Vagina (tissue), 2 donors: Measurements from ENCODE around the gene OR6C76. TPM values are rescaled to one million over a fixed set of nuclear protein-coding genes. Genes with fewer than 3 reads are reported as not detected.
"Not testable (repeated sequence)": the region's sequence is repeated elsewhere in the genome, so short reads cannot be mapped to it uniquely, and the experiment has no call there.

Experiments used
- DNase-seq, 2 donors: peaks; one replicate each; pipeline ENCODE4 v3.0.0-alpha.2; 2017; ENCODE audit errors: extremely low spot score in 2 of 2
- H3K27ac ChIP-seq: fragments of 200-600 bp; sonication (generic); one replicate; pipeline ENCODE4 v1.5.1; 2019
- H3K27me3 ChIP-seq: fragments of 200-600 bp; sonication (generic); one replicate; pipeline ENCODE4 v1.5.1; 2019
- H3K36me3 ChIP-seq, 2 donors: fragments of 200-600 bp; sonication (generic); one replicate each; pipeline ENCODE4 v1.5.1; 2017 to 2019
- H3K4me1 ChIP-seq: fragments of 200-600 bp; sonication (generic); one replicate; pipeline ENCODE4 v1.5.1; 2019
- H3K4me3 ChIP-seq, 2 donors: fragments of 200-600 bp; sonication (generic); 1 replicate in 1 of 2; 2 replicates in 1 of 2; pipeline ENCODE4 v1.5.1; 2016 to 2019
- H3K9me3 ChIP-seq: fragments of 200-600 bp; sonication (generic); one replicate; pipeline ENCODE4 v1.5.1; 2019
- POLR2A ChIP-seq, 2 donors: fragments of 450-650 bp; IDR thresholded peaks; one replicate each; pipeline ENCODE4 v1.6.1; 2017; ENCODE audit warnings: antibody characterized with exemption in 2 of 2, mild to moderate bottlenecking in 2 of 2, moderate library complexity in 2 of 2
- POLR2AphosphoS5 ChIP-seq, 2 donors: sonication (generic); formaldehyde crosslinking; IDR thresholded peaks; one replicate each; pipeline ENCODE4 v1.9.0; 2017; ENCODE audit warnings: antibody characterized with exemption in 2 of 2, mild to moderate bottlenecking in 2 of 2, low read depth in 1 of 2; ENCODE audit not compliant: insufficient read depth in 1 of 2
- intact Hi-C: fragments of 100-400 bp; cut with DNase I; formaldehyde crosslinking; loops from one replicate; pipeline ENCODE4 v1.15.1; 2023
- total RNA-seq: library from RNA; depleted of rRNA; stranded (reverse); fragments of >200 nt; gene quantifications from one replicate; pipeline ENCODE4 v1.2.3, GENCODE V29; 2016
- TF ChIP-seq, protein P1 (sequence below), 3 experiments: fragments of 450-650 bp in 2 of 3; fragments of 200-600 bp in 1 of 3; sonication (generic) in 1 of 3; IDR thresholded peaks; one replicate each; pipeline ENCODE4 v1.5.1; 2017 to 2019; ENCODE audit warnings: antibody characterized with exemption in 3 of 3, mild to moderate bottlenecking in 2 of 3, moderate library complexity in 2 of 3

Gene OR6C76
- total RNA-seq, 1 donor from 2014 or later, result not detected

DNA sequence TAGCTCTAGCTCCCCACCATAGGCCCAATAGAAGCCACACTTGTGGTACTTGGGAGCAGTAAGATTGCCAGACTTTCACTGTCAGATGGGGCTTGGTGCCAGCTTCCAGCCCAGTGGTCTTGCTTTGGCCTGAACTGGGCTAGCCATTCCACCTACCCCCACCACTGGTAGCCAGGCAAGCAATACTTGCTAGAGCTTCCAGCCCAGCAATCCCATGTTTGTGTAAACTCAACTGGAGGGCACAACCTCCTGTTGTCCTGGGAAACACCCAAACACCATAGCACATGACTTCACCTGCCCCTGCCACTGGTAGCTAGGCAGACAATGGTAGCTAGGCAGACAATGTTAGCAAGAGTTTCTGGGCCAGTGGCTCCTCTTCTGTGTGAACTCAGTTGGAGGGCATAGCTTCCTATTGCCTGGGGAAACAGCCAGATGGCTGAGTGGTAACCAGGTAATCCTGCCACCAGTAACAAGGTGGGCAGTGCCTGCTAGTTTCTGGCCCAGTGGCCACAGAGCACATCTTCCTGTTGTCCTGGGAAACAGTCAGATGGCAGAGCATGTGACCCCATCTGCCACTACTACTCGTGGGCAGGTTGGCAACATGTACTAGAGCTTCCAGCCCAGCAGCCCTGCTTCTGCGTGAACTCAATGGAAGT lies 5.6 kb upstream of the OR6C76 start:
- H3K9me3 ChIP-seq, result no peaks in the 10 kb centered on the region
- H3K4me3 ChIP-seq, result no peak overlapping the region
- no peak for DNase-seq
- no peaks in the 10 kb centered on the region for H3K4me1 ChIP-seq
- H3K36me3 ChIP-seq, result no peaks in the 10 kb centered on the region
- no peak for TF ChIP-seq POLR2A (IDR thresholded peaks at IDR 0.05)
- TF ChIP-seq POLR2AphosphoS5 (IDR thresholded peaks at IDR 0.05; ENCODE audit: insufficient read depth in 1 of 2, low read depth in 1 of 2), result no peak
- TF ChIP-seq, protein P1, sequence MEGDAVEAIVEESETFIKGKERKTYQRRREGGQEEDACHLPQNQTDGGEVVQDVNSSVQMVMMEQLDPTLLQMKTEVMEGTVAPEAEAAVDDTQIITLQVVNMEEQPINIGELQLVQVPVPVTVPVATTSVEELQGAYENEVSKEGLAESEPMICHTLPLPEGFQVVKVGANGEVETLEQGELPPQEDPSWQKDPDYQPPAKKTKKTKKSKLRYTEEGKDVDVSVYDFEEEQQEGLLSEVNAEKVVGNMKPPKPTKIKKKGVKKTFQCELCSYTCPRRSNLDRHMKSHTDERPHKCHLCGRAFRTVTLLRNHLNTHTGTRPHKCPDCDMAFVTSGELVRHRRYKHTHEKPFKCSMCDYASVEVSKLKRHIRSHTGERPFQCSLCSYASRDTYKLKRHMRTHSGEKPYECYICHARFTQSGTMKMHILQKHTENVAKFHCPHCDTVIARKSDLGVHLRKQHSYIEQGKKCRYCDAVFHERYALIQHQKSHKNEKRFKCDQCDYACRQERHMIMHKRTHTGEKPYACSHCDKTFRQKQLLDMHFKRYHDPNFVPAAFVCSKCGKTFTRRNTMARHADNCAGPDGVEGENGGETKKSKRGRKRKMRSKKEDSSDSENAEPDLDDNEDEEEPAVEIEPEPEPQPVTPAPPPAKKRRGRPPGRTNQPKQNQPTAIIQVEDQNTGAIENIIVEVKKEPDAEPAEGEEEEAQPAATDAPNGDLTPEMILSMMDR (IDR thresholded peaks at IDR 0.05), result no peak
- intact Hi-C loops, result no loop called here
- H3K27ac ChIP-seq, result no peak overlapping the region
- H3K27me3 ChIP-seq, result no peaks in the 10 kb centered on the region

DNA sequence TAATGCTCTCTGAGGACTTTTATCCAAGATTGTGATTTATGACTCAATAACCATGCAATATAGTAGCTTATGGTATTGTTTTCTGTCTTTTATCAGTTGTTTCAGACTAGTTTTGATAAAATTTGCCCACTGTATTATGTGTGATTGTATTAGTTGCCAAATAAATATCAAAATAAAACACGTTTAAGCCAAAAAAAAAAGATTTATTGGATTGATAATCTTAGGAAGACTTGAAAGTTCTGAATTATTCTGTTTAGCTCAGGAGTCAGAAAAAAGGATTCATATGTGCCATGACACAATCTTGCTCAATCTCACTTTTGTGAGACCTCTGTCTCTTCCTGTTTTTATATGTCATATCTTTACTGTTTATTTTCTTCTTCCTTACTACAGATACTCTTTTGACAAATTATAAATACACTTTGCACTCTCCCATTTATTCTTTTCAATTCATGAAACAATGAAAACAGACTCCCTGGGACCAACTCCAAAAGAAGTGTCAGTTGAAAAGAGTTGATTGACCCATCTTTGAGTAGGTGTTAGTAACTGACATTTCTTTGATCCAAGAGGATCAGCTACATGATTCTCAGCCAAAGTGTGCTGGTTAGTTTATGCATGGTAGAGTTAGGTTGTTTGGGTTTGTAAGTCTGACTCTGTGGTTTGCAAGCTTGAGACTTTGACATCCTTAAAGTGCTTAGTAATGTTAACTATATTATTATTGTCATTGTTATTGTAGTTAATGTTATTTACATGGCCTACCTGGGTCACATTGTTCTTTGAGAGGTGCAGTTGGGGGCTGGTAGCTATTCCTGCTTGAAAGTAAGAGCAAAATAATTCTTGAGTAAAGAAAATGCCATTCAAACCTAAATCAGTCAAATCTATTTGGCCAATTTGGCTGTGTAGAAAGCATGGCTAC lies 2.5 kb downstream of the OR6C76 start:
- no peak overlapping the region for H3K27ac ChIP-seq
- H3K4me3 ChIP-seq, result no peak overlapping the region
- no peak for DNase-seq
- H3K36me3 ChIP-seq, result no peaks in the 10 kb centered on the region
- H3K9me3 ChIP-seq, result no peaks in the 10 kb centered on the region
- H3K4me1 ChIP-seq, result no peaks in the 10 kb centered on the region
- no peaks in the 10 kb centered on the region for H3K27me3 ChIP-seq
- TF ChIP-seq POLR2AphosphoS5 (IDR thresholded peaks at IDR 0.05; ENCODE audit: insufficient read depth in 1 of 2, low read depth in 1 of 2) (no peak), POLR2A (IDR thresholded peaks at IDR 0.05) (no peak)
- TF ChIP-seq, protein P1 (IDR thresholded peaks at IDR 0.05), result no peak
- intact Hi-C loops, result no loop called here

DNA sequence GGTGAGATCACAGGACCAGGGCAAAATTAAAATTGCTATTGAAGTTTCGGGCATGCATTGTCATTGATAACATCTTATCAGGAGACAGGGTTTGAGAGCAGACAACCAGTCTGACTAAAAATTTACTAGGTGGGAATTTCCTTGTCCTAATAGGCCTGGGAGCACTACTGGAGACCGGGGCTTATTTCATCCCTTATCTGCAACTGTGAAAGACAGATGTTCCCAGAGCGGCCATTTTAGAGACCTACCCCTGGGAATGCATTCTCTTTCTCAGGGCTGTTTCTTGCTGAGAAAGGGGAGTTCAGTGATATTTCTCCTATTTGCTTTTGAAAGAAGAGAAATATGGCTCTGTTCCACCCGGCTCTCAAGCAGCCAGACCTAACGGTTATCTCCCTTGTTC lies 15.2 kb downstream of the OR6C76 start:
- H3K27ac ChIP-seq, DNase-seq, H3K27me3 ChIP-seq, H3K36me3 ChIP-seq, intact Hi-C loops, H3K4me3 ChIP-seq, H3K9me3 ChIP-seq, H3K4me1 ChIP-seq: not testable (repeated sequence)

DNA sequence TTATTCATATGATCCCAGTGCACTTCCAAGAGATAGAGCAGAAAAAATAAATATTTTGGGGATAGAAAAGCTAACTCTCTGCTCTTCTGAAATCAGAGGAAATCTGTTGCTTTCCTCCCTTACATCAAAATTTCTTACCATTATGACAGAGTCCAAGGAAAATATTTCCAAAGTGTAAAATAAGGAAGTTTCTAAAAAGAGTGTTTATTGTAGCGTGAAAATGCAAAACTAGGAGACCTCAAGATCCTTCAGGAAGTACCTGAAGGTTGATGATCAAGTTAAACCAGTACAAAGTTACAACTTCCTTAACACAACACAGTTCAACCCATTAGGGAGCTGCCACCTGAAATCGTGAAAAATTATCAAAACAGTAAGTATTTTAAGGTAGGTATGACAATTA lies 17.7 kb downstream of the OR6C76 start, which contains the start of gene OR6C2:
Gene OR6C2, plus strand, starts transcription at position 301 of the 400 bp plus-strand sequence. CDS start 8,138 bp downstream, outside the sequence.
- Histone ChIP-seq H3K27ac (no peak within 1 kb of the TSS), H3K4me1 (no peaks in the 10 kb centered on the region), H3K4me3 (no peak within 1 kb of the TSS), H3K9me3 (no peaks in the 10 kb centered on the region), H3K36me3 (no peaks in the 10 kb centered on the region), H3K27me3 (no peaks in the 10 kb centered on the region)
- intact Hi-C loops, result no loop called here
- no peak for DNase-seq
- no peak for TF ChIP-seq POLR2A (IDR thresholded peaks at IDR 0.05)
- TF ChIP-seq, protein P1 (IDR thresholded peaks at IDR 0.05), result no peak
- no peak for TF ChIP-seq POLR2AphosphoS5 (IDR thresholded peaks at IDR 0.05; ENCODE audit: insufficient read depth in 1 of 2, low read depth in 1 of 2)

DNA sequence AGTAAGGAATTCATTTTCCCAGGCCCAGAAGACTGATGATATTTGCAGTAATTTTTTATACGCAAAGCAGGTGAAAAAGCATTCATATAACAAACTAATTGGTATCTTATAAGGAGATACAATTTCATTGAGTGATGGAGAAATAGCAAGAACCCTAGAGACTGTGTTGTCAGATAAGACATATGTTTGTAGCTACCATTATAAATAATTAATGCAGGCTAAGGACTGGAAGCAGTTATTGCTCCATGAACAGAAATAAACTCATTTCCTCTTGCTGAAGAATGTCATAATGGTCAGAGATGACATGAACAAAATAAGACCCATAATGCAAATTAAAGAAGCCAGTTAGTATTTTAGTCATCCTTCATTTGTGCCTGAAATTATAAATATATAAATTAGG lies 19.3 kb downstream of the OR6C76 start:
- Histone ChIP-seq H3K4me3 (no peak overlapping the region), H3K9me3 (no peaks in the 10 kb centered on the region), H3K27ac (no peak overlapping the region), H3K36me3 (no peaks in the 10 kb centered on the region), H3K4me1 (no peaks in the 10 kb centered on the region), H3K27me3 (no peaks in the 10 kb centered on the region)
- no peak for DNase-seq
- TF ChIP-seq POLR2AphosphoS5 (IDR thresholded peaks at IDR 0.05; ENCODE audit: insufficient read depth in 1 of 2, low read depth in 1 of 2) (no peak), POLR2A (IDR thresholded peaks at IDR 0.05) (no peak)
- TF ChIP-seq, protein P1 (IDR thresholded peaks at IDR 0.05), result no peak
- intact Hi-C loops, result no loop called here
